Coronary artery (tissue), 2 donors: ENCODE measurements around the gene ADGRG2.
"Not testable (repeated sequence)": the region's sequence is repeated elsewhere in the genome, so short reads cannot be mapped to it uniquely, and the experiment has no call there.

Source experiments
- DNase-seq: peaks from one replicate; pipeline ENCODE4 v3.0.0-alpha.2; 2017; ENCODE audit warnings: low spot score
- H3K27ac ChIP-seq, 2 donors: fragments of 200-600 bp; sonication (generic); one replicate each; pipeline ENCODE4 v1.5.1; 2016 to 2019
- H3K4me3 ChIP-seq: fragments of 200-600 bp; sonication (generic); 2 replicates; pipeline ENCODE4 v1.5.1; 2016; ENCODE audit warnings: mild to moderate bottlenecking, moderate library complexity
- CTCF ChIP-seq: fragments of 200-600 bp; sonication (generic); IDR thresholded peaks from one replicate; pipeline ENCODE4 v1.5.1; 2019; ENCODE audit warnings: antibody characterized with exemption

Gene ADGRG2

GRCh38 chrX:19040373-19040772 lies 81.9 kb downstream of the ADGRG2 start:
- no peak overlapping the region for H3K4me3 ChIP-seq
- DNase-seq: no peak
- H3K27ac ChIP-seq: no peak overlapping the region
- TF ChIP-seq CTCF: no peak

GRCh38 chrX:19034025-19034424 lies 88.2 kb downstream of the ADGRG2 start:
- TF ChIP-seq CTCF: no peak
- no peak for DNase-seq
- H3K27ac ChIP-seq: no peak overlapping the region
- H3K4me3 ChIP-seq: no peak overlapping the region

DNA sequence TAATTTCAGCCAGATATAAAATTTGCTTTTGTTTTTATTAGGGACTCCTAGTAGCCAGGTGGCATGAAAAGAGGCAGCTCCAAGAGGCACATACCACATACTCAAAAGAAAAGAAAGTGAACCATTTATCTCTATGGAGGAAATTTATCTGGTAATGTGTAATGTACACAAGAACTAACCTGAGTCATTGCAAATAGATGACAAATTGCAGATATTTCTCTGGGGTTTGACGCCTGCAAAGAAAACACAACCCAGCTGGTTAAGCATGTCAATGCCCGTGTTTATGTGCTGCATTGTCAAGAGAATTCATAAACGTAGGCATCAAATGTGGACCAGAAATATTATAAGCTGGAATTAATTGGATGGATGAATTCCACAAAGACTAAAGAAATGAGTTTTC lies 91.5 kb downstream of the ADGRG2 start:
- Histone ChIP-seq H3K27ac (no peak overlapping the region), H3K4me3 (no peak overlapping the region)
- DNase-seq: no peak
- no peak for TF ChIP-seq CTCF

DNA sequence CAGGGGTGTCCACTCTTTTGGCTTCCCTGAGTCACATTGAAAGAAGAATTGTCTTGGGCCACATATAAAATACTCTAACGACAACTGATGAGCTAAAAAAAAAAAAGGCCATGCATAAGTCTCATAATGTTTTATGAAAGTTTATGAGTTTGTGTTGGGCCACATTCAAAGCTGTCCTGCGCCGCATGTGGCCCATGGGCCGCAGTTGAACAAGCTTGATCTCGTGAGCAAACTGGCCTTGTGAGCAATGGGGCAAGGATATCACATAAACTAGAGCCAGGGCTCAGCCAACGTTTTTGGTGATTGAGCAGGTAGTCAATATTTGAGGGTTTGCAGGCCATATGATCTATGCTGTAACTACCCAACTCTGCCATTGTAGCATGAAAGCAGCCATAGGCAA lies 93.7 kb downstream of the ADGRG2 start:
- TF ChIP-seq CTCF: no peak
- DNase-seq: no peak
- Histone ChIP-seq H3K4me3 (no peak overlapping the region), H3K27ac (no peak overlapping the region)

DNA sequence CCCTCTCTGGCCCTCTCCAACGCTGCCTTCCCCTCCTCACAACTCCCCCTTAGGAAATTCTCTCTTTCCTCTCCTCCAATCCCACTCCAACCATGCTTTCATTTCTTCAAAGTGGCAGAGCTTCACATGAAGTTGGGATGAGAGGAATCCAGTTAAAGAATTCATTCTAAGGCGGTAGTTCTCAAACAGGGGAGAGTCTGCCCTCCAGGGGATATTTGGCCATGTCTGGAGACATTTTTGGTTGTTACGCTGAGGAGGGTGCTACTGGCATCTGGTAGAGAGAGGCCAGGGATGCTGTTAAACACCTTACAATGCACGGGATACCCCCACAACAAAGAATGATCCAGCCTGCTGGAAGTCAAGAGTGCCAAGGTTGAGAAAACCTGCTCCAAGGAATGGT lies 97.9 kb downstream of the ADGRG2 start:
- DNase-seq: no peak
- Histone ChIP-seq H3K4me3 (no peak overlapping the region), H3K27ac (no peak overlapping the region)
- no peak for TF ChIP-seq CTCF

- Histone ChIP-seq H3K27ac (no peak overlapping the region), H3K4me3 (no peak overlapping the region)
- no peak for TF ChIP-seq CTCF
- no peak for DNase-seq
Measured at GRCh38 chrX:19019996-19020395, 102.3 kb downstream of the ADGRG2 start.

- H3K4me3 ChIP-seq: no peak overlapping the region
- DNase-seq: no peak
- no peak overlapping the region for H3K27ac ChIP-seq
- TF ChIP-seq CTCF: no peak
Measured at GRCh38 chrX:19017271-19017670, 105.0 kb downstream of the ADGRG2 start.

DNA sequence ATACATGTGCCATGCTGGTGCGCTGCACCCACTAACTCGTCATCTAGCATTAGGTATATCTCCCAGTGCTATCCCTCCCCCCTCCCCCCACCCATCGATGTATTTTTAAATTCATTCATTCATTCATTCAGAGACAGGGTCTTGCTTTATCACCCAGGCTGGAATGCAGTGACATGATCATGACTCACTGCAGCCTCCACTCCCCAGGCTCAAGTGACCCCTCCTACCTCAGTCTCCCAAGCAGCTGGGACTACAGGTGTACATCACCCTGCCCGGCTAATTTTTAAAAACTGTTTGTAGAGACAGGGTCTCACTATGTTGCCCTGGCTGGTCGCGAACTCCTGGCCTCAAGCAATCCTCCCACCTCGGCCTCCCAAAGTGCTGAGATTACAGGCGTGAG lies 105.7 kb downstream of the ADGRG2 start:
- not testable (repeated sequence) for H3K4me3 ChIP-seq, H3K27ac ChIP-seq, DNase-seq
